GM23248 (cell line): ENCODE results near the gene KCNQ5. TPM values are rescaled to one million over a fixed set of nuclear protein-coding genes. Genes with fewer than 3 reads are reported as not detected.

Experiments
- DNase-seq: peaks from one replicate; pipeline ENCODE4 v3.0.0-alpha.2; 2015
- H2AFZ ChIP-seq: fragments of 200-600 bp; sonication (generic); 2 replicates; pipeline ENCODE4 v1.6.1; 2016; ENCODE audit warnings: antibody characterized with exemption
- H3F3A ChIP-seq: fragments of 200-600 bp; sonication (generic); 2 replicates; pipeline ENCODE4 v1.6.1; 2016; ENCODE audit warnings: mild to moderate bottlenecking, antibody characterized with exemption, mixed run types; ENCODE audit not compliant: insufficient read depth
- H3K27ac ChIP-seq: fragments of 200-600 bp; sonication (generic); 2 replicates; pipeline ENCODE4 v1.5.1; 2016; ENCODE audit warnings: mild to moderate bottlenecking
- H3K27me3 ChIP-seq: fragments of 200-600 bp; sonication (generic); replicated peaks from 2 replicates; pipeline ENCODE4 v1.6.1; 2016; ENCODE audit warnings: mild to moderate bottlenecking; ENCODE audit not compliant: insufficient read depth
- H3K36me3 ChIP-seq: fragments of 200-600 bp; sonication (generic); 2 replicates; pipeline ENCODE4 v1.6.1; 2016; ENCODE audit warnings: low read depth, mild to moderate bottlenecking
- H3K4me1 ChIP-seq: fragments of 200-600 bp; sonication (generic); 2 replicates; pipeline ENCODE4 v1.6.1; 2016; ENCODE audit warnings: mild to moderate bottlenecking; ENCODE audit not compliant: insufficient read depth
- H3K4me2 ChIP-seq: fragments of 200-600 bp; sonication (generic); one replicate; pipeline ENCODE4 v1.6.1; 2016; ENCODE audit warnings: mild to moderate bottlenecking; ENCODE audit not compliant: unreplicated experiment
- H3K4me3 ChIP-seq: fragments of 200-600 bp; sonication (generic); 2 replicates; pipeline ENCODE4 v1.5.1; 2016; ENCODE audit warnings: mild to moderate bottlenecking
- H3K79me2 ChIP-seq: fragments of 200-600 bp; sonication (generic); 2 replicates; pipeline ENCODE4 v1.6.1; 2016; ENCODE audit warnings: mild to moderate bottlenecking; ENCODE audit not compliant: insufficient read depth
- H3K9ac ChIP-seq: fragments of 200-600 bp; sonication (generic); 2 replicates; pipeline ENCODE4 v1.6.1; 2016; ENCODE audit warnings: mild to moderate bottlenecking
- H3K9me2 ChIP-seq: fragments of 200-600 bp; sonication (generic); 2 replicates; pipeline ENCODE4 v1.6.1; 2016; ENCODE audit warnings: mixed run types, mild to moderate bottlenecking, moderate library complexity; ENCODE audit not compliant: insufficient read depth
- H3K9me3 ChIP-seq: fragments of 200-600 bp; sonication (generic); one replicate; pipeline ENCODE4 v1.6.1; 2017; ENCODE audit warnings: low read depth
- H4K20me1 ChIP-seq: fragments of 200-600 bp; sonication (generic); 2 replicates; pipeline ENCODE4 v1.6.0; 2016; ENCODE audit not compliant: insufficient read depth
- EZH2 ChIP-seq: fragments of 200-600 bp; sonication (generic); IDR thresholded peaks from 2 replicates; pipeline ENCODE4 v1.6.1; 2018; ENCODE audit warnings: antibody characterized with exemption, mild to moderate bottlenecking; ENCODE audit not compliant: insufficient read depth, poor library complexity, severe bottlenecking
- EZH2phosphoT487 ChIP-seq: fragments of 200-600 bp; sonication (generic); IDR thresholded peaks from 2 replicates; pipeline ENCODE4 v1.6.1; 2018; ENCODE audit warnings: antibody characterized with exemption, moderate library complexity, mild to moderate bottlenecking, low read depth; ENCODE audit not compliant: insufficient read depth
- WGBS, 2 experiments: methylation state at CpG; one replicate each; pipeline ENCODE4 v1.1.6; 2015 to 2017; ENCODE audit warnings: low lambda C conversion rate in 2 of 2, low coverage in 1 of 2; ENCODE audit errors: missing lambda C conversion rate in 2 of 2; 5-methylcytosine and 5-hydroxymethylcytosine counted together
- in situ Hi-C: fragments of 300-500 bp; cut with MboI; formaldehyde crosslinking; loops from 2 replicates; pipeline ENCODE4 v1.15.0; 2020
- polyA plus RNA-seq: library from polyadenylated mRNA; unstranded; fragments of >200 nt; fragmentation: Nextera tagmentation; extraction: Ambion mirVana; gene quantifications from 2 replicates; pipeline ENCODE4 v1.2.1, GENCODE V29; 2016
- total RNA-seq: library from RNA; depleted of rRNA; stranded (reverse); fragments of >200 nt; shearing (Covaris generic); gene quantifications from 2 replicates; pipeline ENCODE4 v1.2.3, GENCODE V29; 2014

KCNQ5 gene
- total and polyA plus RNA-seq, 2 experiments from 2014 or later, result 5.7 to 10.8 TPM

GRCh38 chr6:72946774-72947173, 324.9 kb downstream of the KCNQ5 start:
- H2AFZ ChIP-seq, result no peak overlapping the region
- DNase-seq, result peak; percentile 69
- no peak overlapping the region for H3K9ac ChIP-seq
- no peaks in the 10 kb centered on the region for H3K27me3 ChIP-seq
- peak overlapping the region; percentile 21; the same call in 1 of the 2 replicates for H3K27ac ChIP-seq
- H3F3A ChIP-seq, result peaks cover 43% of the 10 kb centered on the region
- TF ChIP-seq EZH2phosphoT487 (no peak), EZH2 (no peak)
- H3K9me3 ChIP-seq, result no peaks in the 10 kb centered on the region
- peaks cover 29% of the 10 kb centered on the region for H3K4me1 ChIP-seq
- in situ Hi-C loops, result no loop called here
- H3K4me3 ChIP-seq, result 0 out of 2 replicates have a peak overlapping the region, but pooled peaks have one; percentile 14
- peak overlapping the region; percentile 49 for H3K4me2 ChIP-seq
- no peaks in the 10 kb centered on the region for H4K20me1 ChIP-seq
- H3K79me2 ChIP-seq, result no peaks in the 10 kb centered on the region
- H3K36me3 ChIP-seq, result no peaks in the 10 kb centered on the region
- no peaks in the 10 kb centered on the region for H3K9me2 ChIP-seq
- 33 to 38% methylated on average over 2 of the region's 2 CpGs for WGBS, 2 experiments

GRCh38 chr6:72947534-72947933, 325.7 kb downstream of the KCNQ5 start:
- 59 to 70% methylated on average over 1 of the region's 1 CpG for WGBS, 2 experiments
- Histone ChIP-seq H2AFZ (no peak overlapping the region), H3K4me3 (no peak overlapping the region), H3K36me3 (no peaks in the 10 kb centered on the region), H3K9me2 (no peaks in the 10 kb centered on the region), H3F3A (peaks cover 48% of the 10 kb centered on the region), H3K4me2 (no peak overlapping the region), H3K9me3 (no peaks in the 10 kb centered on the region), H4K20me1 (no peaks in the 10 kb centered on the region), H3K79me2 (no peaks in the 10 kb centered on the region), H3K27ac (no peak overlapping the region), H3K9ac (no peak overlapping the region), H3K27me3 (no peaks in the 10 kb centered on the region), H3K4me1 (peaks cover 32% of the 10 kb centered on the region)
- no peak for DNase-seq
- TF ChIP-seq EZH2 (no peak), EZH2phosphoT487 (no peak)
- in situ Hi-C loops, result no loop called here

DNA sequence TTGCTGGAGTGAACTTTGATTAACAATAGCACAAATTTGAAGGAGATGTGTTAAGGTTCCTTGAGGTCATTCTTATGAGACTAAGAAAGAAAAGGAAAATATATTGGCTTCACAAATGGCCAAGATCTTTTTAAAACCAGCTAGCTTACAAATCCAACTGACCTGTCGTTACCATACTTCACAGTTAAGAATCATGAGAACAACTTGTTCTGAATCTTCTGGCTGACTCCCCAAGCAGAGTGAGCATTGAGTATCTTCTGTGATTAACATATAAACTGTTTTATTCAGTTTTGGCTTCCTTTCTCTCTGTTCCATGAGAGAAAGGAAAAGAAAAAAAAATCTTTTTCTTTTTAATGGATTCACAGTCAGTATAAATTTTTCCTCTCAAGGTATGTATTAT, 326.3 kb downstream of the KCNQ5 start:
- WGBS, 2 experiments, result 65 to 71% methylated on average over 1 of the region's 1 CpG
- peaks cover 38% of the 10 kb centered on the region for H3K4me1 ChIP-seq
- no peak overlapping the region for H3K27ac ChIP-seq
- no peak overlapping the region for H3K9ac ChIP-seq
- in situ Hi-C loops, result no loop called here
- no peak overlapping the region for H3K4me2 ChIP-seq
- no peaks in the 10 kb centered on the region for H3K36me3 ChIP-seq
- H3K9me2 ChIP-seq, result no peaks in the 10 kb centered on the region
- H2AFZ ChIP-seq, result no peak overlapping the region
- H3K27me3 ChIP-seq, result no peaks in the 10 kb centered on the region
- H3K9me3 ChIP-seq, result no peaks in the 10 kb centered on the region
- TF ChIP-seq EZH2 (no peak), EZH2phosphoT487 (no peak)
- no peak for DNase-seq
- H3K4me3 ChIP-seq, result no peak overlapping the region
- H3K79me2 ChIP-seq, result no peaks in the 10 kb centered on the region
- H3F3A ChIP-seq, result peaks cover 55% of the 10 kb centered on the region
- H4K20me1 ChIP-seq, result no peaks in the 10 kb centered on the region

- H3K27ac ChIP-seq, result peak overlapping the region; percentile 61
- H3K36me3 ChIP-seq, result no peaks in the 10 kb centered on the region
- H3K4me1 ChIP-seq, result peaks cover 52% of the 10 kb centered on the region
- H3K9me2 ChIP-seq, result no peaks in the 10 kb centered on the region
- DNase-seq, result peak; percentile 89
- H4K20me1 ChIP-seq, result no peaks in the 10 kb centered on the region
- H3F3A ChIP-seq, result peaks cover 64% of the 10 kb centered on the region
- H3K9me3 ChIP-seq, result no peaks in the 10 kb centered on the region
- in situ Hi-C loops, result no loop called here
- H3K4me3 ChIP-seq, result peak overlapping the region; percentile 57
- no peak for TF ChIP-seq EZH2
- TF ChIP-seq EZH2phosphoT487, result no peak
- WGBS, 2 experiments, result 28 to 41% methylated on average over 6 of the region's 6 CpGs
- 0 out of 2 replicates have a peak overlapping the region, but pooled peaks have one; percentile 4 for H2AFZ ChIP-seq
- H3K9ac ChIP-seq, result peak overlapping the region; percentile 30; the same call in 1 of the 2 replicates
- peak overlapping the region; percentile 55 for H3K4me2 ChIP-seq
- no peaks in the 10 kb centered on the region for H3K27me3 ChIP-seq
- H3K79me2 ChIP-seq, result no peaks in the 10 kb centered on the region
Measured at GRCh38 chr6:72950114-72950860, 328.4 kb downstream of the KCNQ5 start.
